Gastroesophageal sphincter (tissue), 3 donors: ENCODE results near the gene UBAC2.

Source experiments
- CTCF ChIP-seq, 4 experiments: fragments of 200-600 bp in 2 of 4; fragments of 450-650 bp in 2 of 4; sonication (generic) in 1 of 4; IDR thresholded peaks; one replicate each; pipeline ENCODE4 v1.5.1; 2017 to 2019; ENCODE audit warnings: antibody characterized with exemption in 4 of 4, mild to moderate bottlenecking in 2 of 4, moderate library complexity in 2 of 4
- POLR2A ChIP-seq, 2 donors: fragments of 450-650 bp; IDR thresholded peaks; one replicate each; pipeline ENCODE4 v1.6.1; 2017; ENCODE audit warnings: antibody characterized with exemption in 2 of 2, mild to moderate bottlenecking in 2 of 2, moderate library complexity in 1 of 2

GRCh38 chr13:99388334-99388923 lies 187.8 kb downstream of the UBAC2 start:
- TF ChIP-seq CTCF (IDR thresholded peaks at IDR 0.05) (no peak), POLR2A (IDR thresholded peaks at IDR 0.05) (no peak)
